22Rv1 (cell line): ENCODE measurements around the gene REG1B.

ENCODE experiments used
- H3K27ac ChIP-seq: fragments of 450-650 bp; 2 replicates; pipeline ENCODE4 v1.5.1; 2017
- ZFX ChIP-seq: fragments of 450-650 bp; IDR thresholded peaks from 2 replicates; pipeline ENCODE4 v1.6.1; 2017; ENCODE audit warnings: antibody characterized with exemption, borderline replicate concordance
- TF ChIP-seq, protein P1 (sequence below): fragments of 450-650 bp; IDR thresholded peaks from 2 replicates; pipeline ENCODE4 v1.5.1; 2017; ENCODE audit warnings: mild to moderate bottlenecking

Gene REG1B

DNA sequence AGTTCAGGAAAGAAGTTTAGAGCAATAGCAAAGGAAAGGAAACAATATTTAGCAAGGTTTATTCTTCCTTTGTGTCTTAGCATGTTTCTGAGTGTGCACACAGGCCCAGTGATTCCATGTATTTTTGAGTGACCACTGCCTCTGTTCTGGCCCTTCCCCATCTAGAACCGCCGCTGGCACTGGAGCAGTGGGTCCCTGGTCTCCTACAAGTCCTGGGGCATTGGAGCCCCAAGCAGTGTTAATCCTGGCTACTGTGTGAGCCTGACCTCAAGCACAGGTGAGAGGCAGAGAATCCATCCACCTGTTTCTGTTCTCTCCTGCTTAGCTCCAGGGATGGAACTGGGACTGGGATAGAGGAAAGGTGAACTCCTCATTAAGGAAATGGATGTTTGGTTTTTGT, 34.9 kb upstream of the REG1B start:
- no peak overlapping the region for H3K27ac ChIP-seq
- no peak for TF ChIP-seq ZFX
- TF ChIP-seq, protein P1, sequence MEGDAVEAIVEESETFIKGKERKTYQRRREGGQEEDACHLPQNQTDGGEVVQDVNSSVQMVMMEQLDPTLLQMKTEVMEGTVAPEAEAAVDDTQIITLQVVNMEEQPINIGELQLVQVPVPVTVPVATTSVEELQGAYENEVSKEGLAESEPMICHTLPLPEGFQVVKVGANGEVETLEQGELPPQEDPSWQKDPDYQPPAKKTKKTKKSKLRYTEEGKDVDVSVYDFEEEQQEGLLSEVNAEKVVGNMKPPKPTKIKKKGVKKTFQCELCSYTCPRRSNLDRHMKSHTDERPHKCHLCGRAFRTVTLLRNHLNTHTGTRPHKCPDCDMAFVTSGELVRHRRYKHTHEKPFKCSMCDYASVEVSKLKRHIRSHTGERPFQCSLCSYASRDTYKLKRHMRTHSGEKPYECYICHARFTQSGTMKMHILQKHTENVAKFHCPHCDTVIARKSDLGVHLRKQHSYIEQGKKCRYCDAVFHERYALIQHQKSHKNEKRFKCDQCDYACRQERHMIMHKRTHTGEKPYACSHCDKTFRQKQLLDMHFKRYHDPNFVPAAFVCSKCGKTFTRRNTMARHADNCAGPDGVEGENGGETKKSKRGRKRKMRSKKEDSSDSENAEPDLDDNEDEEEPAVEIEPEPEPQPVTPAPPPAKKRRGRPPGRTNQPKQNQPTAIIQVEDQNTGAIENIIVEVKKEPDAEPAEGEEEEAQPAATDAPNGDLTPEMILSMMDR = no peak

DNA sequence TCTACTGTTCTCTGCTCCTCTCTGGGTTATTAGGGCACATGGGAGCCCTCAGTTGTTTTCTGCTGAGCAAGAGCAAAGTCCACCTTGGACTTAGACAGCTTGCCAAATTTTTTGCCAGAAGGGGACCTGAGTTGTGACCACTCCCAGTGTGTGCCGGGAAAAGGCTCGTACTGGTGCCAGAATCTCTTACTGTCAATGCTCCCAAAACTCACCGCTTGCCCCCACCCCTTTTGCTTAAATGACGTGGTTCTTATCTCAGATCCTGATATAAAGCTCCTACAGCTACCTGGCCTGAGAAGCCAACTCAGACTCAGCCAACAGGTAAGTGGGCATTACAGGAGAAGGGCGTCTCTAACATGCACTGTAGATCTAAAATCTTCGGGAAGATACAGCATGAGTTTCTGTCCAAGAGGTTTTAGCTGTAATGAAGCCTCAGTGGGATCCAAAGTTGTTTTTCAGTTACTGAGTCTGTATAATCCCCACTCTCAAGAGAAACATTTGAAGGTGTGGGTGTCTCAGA, 32.5 kb upstream of the REG1B start, which contains the start of gene REG1A:
TSS of gene REG1A (plus strand) at position 295 of the 520 bp plus-strand sequence. CDS start 374 bp downstream, outside the sequence.
- TF ChIP-seq ZFX = no peak
- TF ChIP-seq, protein P1 = no peak
- no peak within 1 kb of the TSS for H3K27ac ChIP-seq

DNA sequence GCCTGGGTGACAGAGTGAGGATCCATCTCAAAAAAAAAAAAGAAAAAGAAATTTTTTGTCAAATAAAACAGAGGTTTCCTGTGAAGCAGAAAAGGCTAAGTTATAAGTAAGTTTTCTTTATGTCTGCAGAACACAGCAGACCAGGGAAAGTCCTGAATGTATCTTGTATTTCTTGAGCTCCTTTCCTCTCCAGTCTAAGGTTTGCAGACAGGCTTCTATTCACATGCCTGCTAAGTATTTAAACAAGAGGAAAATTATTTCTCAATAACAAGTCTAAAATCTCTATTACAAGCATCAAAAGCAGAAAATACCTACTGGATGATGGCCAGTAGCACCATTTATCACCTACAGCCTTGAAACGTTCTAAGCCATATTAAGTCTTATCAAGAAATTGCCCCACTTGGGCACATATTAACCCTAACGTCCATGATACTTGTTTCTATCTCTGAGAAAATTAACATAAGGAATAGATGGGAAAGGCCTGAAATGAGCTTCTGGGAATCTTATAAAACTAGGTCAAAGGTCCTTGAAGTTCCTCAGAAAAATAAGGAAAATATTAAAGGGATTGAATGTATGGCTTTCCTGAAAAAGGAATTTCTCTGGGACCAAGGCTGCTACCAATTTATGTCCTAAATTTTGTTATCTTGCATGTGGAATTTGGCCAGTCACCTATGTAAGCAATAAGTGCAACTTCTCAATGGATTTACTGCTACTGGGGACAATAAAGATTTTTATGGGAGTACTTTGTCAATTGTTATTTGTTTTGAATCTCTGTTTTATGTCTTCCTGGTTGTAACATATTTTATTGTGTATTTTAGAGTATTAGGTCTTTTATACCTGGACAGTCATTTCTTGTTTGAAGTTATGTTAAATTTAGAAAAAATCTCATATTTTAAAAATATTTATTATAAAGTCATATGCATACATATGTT, 29.5 kb upstream of the REG1B start:
- no peak overlapping the region for H3K27ac ChIP-seq
- TF ChIP-seq, protein P1 = no peak

DNA sequence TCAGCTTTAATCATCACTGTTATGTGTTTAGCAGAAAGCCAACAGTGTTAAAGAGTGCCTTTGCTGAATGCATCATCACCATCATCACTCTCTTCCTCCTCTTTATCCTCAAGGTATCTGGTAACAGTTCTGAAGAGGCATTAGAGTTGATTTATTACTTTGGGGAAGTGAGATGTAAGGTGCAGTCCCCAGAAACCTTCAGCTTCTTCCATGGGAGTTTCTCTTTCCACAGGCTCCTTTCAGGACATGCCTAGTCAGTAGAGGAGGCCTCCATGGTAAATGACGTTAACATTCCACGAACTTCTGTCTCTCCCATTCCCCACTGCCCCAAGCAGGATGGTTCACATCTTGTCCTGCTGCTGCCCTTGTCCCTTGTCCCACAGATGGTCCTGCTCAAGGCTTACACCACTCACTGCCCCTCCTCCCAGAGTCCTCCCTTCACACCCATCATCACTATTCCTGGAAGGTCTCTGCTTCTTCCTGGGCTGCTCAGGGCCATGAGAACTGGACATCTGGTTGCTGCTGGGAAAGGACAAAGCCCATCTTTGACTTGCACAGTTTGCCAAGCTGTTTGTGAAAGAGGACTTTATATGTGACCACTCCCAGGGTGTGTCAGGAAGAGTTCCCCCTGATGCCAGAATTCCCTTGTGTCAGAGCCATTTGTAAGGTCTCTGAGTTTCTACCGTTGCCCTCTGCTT, 27.2 kb upstream of the REG1B start:
- H3K27ac ChIP-seq = no peak overlapping the region
- no peak for TF ChIP-seq ZFX
- TF ChIP-seq, protein P1 = no peak

DNA sequence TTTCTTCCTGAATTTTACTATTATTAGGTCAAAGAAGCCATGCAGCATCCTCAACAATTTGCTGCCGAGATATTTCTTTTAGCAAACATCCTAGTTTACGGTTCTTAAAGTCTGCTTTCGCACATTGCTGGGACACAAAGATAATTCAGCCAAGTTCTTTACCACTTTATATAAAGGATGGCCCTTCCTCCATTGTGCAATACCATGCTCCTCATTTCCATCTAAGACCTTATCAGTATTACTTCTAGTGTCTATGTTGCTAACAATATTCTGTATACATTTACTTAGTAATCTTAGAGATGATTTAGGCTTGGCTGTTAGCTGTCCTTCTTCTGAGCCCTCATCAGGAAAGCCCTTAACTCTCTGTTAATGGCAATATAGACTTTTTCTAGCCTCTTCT, 24.5 kb upstream of the REG1B start:
- TF ChIP-seq, protein P1 = no peak
- no peak for TF ChIP-seq ZFX
- H3K27ac ChIP-seq = no peak overlapping the region

DNA sequence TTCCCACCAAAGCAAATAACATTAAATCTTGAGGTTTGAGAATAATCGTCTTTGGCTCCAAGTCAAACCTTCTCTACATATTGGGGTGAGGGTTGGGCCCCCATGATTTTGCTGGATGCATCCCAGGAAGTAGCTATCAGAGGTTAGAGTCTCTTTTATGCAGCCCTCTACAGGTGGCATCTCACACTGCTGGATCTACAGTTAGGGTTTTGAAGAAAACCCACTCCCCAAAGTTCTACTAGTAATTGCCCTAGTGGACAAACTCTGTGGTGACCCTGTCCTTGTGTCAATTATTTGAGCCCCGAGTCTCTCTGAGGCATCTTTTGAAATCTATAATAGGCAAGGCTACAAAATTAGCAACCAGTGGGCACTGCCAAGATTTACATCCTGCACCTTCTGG, 17.5 kb upstream of the REG1B start:
- TF ChIP-seq, protein P1 = no peak
- no peak for TF ChIP-seq ZFX
- H3K27ac ChIP-seq = no peak overlapping the region

DNA sequence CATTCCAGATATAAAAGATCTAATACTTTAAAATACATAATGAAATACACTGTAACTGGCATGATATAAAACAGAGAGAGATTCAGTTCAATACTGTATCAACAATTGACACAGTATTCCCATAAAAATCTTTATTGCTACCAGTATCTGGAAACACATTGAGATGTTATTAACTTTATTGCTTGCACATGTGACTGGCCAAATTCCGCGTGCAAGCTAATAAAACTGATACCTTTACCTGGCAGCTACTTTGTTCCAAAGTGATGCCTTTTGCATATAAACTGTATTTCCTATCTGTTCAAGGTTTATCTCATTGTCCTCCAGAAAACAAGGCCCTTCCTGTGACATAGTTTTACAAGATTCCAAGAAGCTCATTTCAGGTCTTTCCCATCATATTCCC, 15.4 kb upstream of the REG1B start:
- TF ChIP-seq ZFX = no peak
- TF ChIP-seq, protein P1 = no peak

More for the DNA sequence above, 15.4 kb upstream of the REG1B start:
- H3K27ac ChIP-seq = no peak overlapping the region
